Measurements from ENCODE around the gene MAPKBP1.

Gene MAPKBP1

GRCh38 chr15:41869770-41870688, 95.7 kb downstream of the MAPKBP1 start:
- FAIRE-seq = no peak
- no peak for DNase-seq (ENCODE audit: insufficient read length, low spot score)
- TF ChIP-seq, protein P1, sequence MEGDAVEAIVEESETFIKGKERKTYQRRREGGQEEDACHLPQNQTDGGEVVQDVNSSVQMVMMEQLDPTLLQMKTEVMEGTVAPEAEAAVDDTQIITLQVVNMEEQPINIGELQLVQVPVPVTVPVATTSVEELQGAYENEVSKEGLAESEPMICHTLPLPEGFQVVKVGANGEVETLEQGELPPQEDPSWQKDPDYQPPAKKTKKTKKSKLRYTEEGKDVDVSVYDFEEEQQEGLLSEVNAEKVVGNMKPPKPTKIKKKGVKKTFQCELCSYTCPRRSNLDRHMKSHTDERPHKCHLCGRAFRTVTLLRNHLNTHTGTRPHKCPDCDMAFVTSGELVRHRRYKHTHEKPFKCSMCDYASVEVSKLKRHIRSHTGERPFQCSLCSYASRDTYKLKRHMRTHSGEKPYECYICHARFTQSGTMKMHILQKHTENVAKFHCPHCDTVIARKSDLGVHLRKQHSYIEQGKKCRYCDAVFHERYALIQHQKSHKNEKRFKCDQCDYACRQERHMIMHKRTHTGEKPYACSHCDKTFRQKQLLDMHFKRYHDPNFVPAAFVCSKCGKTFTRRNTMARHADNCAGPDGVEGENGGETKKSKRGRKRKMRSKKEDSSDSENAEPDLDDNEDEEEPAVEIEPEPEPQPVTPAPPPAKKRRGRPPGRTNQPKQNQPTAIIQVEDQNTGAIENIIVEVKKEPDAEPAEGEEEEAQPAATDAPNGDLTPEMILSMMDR (IDR thresholded peaks at IDR 0.05; ENCODE audit: insufficient read depth, missing control alignments) = no peak

DNA sequence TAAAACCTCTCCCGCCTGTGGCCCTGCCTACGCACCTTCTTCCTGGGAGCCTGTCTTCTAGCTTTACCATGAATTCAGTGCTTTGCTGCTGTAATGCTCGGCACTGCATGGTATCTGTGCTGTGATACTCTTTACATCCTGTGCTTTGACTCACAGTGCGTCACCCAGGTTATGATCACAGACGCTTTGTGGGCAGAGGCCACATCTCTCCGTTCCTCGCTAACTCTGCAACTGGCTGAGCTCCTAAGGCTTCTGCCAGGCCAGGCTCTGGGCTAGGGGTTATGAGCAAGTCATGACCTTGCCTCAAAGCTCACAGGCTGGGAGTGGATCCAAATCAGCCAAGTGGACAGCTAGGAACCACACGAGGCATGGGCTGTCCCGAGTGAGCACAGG, 96.4 kb downstream of the MAPKBP1 start:
- TF ChIP-seq, protein P1 (IDR thresholded peaks at IDR 0.05; ENCODE audit: insufficient read depth, missing control alignments) = no peak
- no peak for DNase-seq (ENCODE audit: insufficient read length, low spot score)
- no peak for FAIRE-seq

DNA sequence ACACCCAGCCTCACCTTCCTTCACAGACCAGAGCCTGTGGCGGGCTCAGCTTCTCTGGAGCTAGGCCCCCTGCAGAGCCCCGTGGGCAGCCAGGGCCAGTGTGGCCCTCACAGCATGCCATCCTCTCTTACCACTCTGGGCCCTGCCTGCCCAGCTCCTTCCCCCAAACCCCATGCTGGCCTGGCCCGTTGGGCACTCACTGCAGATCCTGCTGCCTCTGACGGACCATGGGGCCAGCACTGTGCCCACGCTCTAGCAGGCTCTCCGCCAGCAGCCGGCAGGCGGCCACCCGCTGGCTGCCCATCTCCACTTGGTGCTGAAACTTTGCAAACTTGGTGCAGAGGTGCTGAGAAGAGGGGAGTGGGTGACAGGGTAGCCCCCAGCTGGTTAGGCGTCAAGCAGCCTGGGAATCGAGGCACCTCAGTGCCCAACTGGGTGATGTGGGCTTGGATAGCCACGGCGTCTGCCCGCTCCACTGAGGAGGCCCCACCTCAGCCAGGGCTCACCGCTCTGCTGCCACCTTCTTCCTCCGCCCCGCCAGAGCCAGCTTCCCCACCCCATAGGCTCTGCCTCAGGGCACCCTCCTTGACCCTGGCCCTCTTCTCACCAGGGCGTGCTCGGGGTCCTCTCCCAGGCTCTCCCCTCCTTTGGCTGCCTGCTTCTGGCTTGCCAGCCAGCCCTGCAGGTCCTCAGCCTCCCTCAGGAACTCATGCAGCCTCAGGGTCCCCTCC, 97.1 kb downstream of the MAPKBP1 start:
- FAIRE-seq (no peak), DNase-seq (ENCODE audit: insufficient read length, low spot score) (no peak)
- TF ChIP-seq, protein P1 (IDR thresholded peaks at IDR 0.05; ENCODE audit: insufficient read depth, missing control alignments) = no peak

DNA sequence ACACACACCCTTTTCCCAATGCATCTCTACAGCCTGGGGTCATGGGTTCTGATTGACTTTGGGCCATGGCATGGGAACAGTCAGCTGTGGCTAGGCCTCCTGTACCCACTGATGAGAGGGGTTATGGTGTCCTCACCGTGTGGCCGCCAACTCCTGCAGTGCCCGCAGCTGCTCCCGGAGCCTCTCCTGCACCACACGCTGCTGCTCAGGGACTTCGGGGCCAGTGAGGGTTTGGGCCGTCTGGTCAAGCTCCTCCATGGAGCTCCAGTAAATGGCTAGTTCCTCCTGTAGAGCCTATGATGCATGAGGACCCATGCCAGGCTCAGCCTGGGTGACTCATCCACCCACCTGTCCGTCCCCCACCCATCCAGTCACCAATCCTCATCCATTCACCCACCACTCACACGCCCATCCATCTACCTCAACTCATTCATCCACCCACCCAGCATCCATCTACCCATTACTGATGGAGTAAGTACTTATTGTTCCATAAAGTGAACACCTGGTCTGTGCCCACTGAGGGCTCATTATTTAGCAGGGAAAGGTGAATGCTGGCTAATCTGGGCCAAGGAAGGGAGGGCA, 98.0 kb downstream of the MAPKBP1 start:
- DNase-seq (ENCODE audit: insufficient read length, low spot score) (no peak), FAIRE-seq (no peak)
- TF ChIP-seq, protein P1 (IDR thresholded peaks at IDR 0.05; ENCODE audit: insufficient read depth, missing control alignments) = no peak

DNA sequence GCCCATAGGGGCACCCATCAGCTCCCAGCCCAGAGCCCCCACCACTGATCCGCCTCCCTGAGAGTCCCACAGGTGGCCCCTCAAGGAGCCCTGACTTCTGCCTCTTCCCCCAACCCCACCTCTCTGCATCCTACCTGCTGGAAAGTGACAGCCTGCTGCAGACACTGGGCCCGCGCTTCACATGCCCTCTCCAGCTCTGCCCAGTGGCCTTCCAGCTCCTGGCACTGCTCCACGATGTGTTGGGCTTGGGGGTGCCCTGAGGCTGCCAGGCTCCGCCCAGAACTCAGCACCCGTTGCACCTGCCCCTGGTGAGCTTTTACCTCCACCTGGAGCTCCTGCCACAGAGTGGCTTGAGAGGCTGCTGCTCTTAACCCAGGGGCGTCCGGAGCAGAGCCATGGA, 99.4 kb downstream of the MAPKBP1 start:
- no peak for DNase-seq (ENCODE audit: insufficient read length, low spot score)
- no peak for FAIRE-seq
- TF ChIP-seq, protein P1 (IDR thresholded peaks at IDR 0.05; ENCODE audit: insufficient read depth, missing control alignments) = no peak

GRCh38 chr15:41874736-41875135, 100.5 kb downstream of the MAPKBP1 start:
- FAIRE-seq = no peak
- TF ChIP-seq, protein P1 (IDR thresholded peaks at IDR 0.05; ENCODE audit: insufficient read depth, missing control alignments) = no peak
- no peak for DNase-seq (ENCODE audit: insufficient read length, low spot score)

All from D721Med (cell line).